Spleen (tissue), 7 donors: ENCODE measurements around the gene VPS4B.

Source experiments
- POLR2A ChIP-seq, 3 donors: fragments of 450-650 bp; IDR thresholded peaks; one replicate each; pipeline ENCODE4 v1.5.1; 2017; ENCODE audit warnings: antibody characterized with exemption in 3 of 3, mild to moderate bottlenecking in 1 of 3
- TF ChIP-seq, protein P1 (sequence below), 11 experiments: fragments of 200-600 bp in 7 of 11; fragments of 450-650 bp in 4 of 11; sonication (generic) in 4 of 11; IDR thresholded peaks in 8 of 11; conservative IDR thresholded peaks in 3 of 11; 1 replicate in 7 of 11; 2 replicates in 4 of 11; pipeline versions ENCODE4 v1.4.0 to v1.8.0; 2016 to 2021; ENCODE audit warnings: antibody characterized with exemption in 11 of 11, inconsistent platforms in 4 of 11, mild to moderate bottlenecking in 1 of 11
- donor health status: DM: no; HTN: no; CAD: no; lungs with moderate emphysema.
- donor health status: DM: no; HTN: no; CAD: no.
- donor health status: DM: no; HTN: no; CAD: no.

DNA sequence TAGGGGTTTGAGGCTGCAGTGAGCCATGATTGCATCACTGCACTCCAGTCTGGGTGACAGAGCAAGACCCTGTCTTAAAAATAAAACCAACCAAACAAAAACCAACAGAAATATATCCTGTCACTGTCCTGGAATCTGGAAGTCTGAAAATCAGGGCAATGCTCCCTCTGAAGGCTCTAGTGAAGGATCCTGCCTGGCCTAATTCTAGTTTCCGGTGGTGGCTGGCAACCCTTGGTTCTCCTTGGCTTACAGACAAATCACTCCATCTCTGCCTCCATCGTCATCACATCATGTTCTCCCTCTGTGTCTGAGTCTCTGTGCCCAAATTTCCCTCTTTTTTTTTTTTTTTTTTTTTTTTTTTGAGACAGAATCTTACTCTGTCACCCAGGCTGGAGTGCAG, 15.9 kb upstream of the VPS4B start:
- TF ChIP-seq, protein P1, sequence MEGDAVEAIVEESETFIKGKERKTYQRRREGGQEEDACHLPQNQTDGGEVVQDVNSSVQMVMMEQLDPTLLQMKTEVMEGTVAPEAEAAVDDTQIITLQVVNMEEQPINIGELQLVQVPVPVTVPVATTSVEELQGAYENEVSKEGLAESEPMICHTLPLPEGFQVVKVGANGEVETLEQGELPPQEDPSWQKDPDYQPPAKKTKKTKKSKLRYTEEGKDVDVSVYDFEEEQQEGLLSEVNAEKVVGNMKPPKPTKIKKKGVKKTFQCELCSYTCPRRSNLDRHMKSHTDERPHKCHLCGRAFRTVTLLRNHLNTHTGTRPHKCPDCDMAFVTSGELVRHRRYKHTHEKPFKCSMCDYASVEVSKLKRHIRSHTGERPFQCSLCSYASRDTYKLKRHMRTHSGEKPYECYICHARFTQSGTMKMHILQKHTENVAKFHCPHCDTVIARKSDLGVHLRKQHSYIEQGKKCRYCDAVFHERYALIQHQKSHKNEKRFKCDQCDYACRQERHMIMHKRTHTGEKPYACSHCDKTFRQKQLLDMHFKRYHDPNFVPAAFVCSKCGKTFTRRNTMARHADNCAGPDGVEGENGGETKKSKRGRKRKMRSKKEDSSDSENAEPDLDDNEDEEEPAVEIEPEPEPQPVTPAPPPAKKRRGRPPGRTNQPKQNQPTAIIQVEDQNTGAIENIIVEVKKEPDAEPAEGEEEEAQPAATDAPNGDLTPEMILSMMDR (IDR thresholded peaks at IDR 0.05 in 8 of 11, conservative IDR thresholded peaks at IDR 0.05 in 3 of 11): no peak
- TF ChIP-seq POLR2A (IDR thresholded peaks at IDR 0.05): no peak
